Neural cell (in vitro differentiated cells): ENCODE measurements around the gene CCN2. TPM values are rescaled to one million over a fixed set of nuclear protein-coding genes. Genes with fewer than 3 reads are reported as not detected.
"Not testable (repeated sequence)": the region's sequence is repeated elsewhere in the genome, so short reads cannot be mapped to it uniquely, and the experiment has no call there.

Source experiments
- H2AFZ ChIP-seq: fragments of 200-600, 300-800 bp; sonication (generic), shearing (Covaris generic); 2 replicates; pipeline ENCODE4 v1.6.0; 2014; ENCODE audit warnings: low read depth, mild to moderate bottlenecking, antibody characterized with exemption, low read length, moderate library complexity
- H3F3A ChIP-seq: fragments of 200-600 bp; shearing (Covaris generic); 2 replicates; pipeline ENCODE4 v1.6.1; 2016; ENCODE audit warnings: mild to moderate bottlenecking, moderate library complexity, mixed read lengths, antibody characterized with exemption, low read length; ENCODE audit not compliant: insufficient read depth, poor library complexity, severe bottlenecking
- H3K27ac ChIP-seq: fragments of 200-600, 300-800 bp; sonication (generic), shearing (Covaris generic); 2 replicates; pipeline ENCODE4 v1.5.1; 2014; ENCODE audit warnings: mild to moderate bottlenecking, low read length, moderate library complexity
- H3K27me3 ChIP-seq: fragments of 300-800, 200-600 bp; sonication (generic), shearing (Covaris generic); 2 replicates; pipeline ENCODE4 v1.6.0; 2014; ENCODE audit warnings: mild to moderate bottlenecking, low read depth, low read length, moderate library complexity; ENCODE audit not compliant: insufficient read depth
- H3K36me3 ChIP-seq: fragments of 300-800, 200-600 bp; sonication (generic), shearing (Covaris generic); 2 replicates; pipeline ENCODE4 v1.5.1; 2014; ENCODE audit warnings: mild to moderate bottlenecking, antibody characterized with exemption, low read length, moderate library complexity; ENCODE audit not compliant: insufficient read depth
- H3K4me2 ChIP-seq: fragments of 300-800, 200-600 bp; sonication (generic), shearing (Covaris generic); 2 replicates; pipeline ENCODE4 v1.6.0; 2014; ENCODE audit warnings: mild to moderate bottlenecking, low read length
- H3K4me3 ChIP-seq: fragments of 300-800, 200-600 bp; sonication (generic), shearing (Covaris generic); 2 replicates; pipeline ENCODE4 v1.5.1; 2014; ENCODE audit warnings: mild to moderate bottlenecking, low read length, moderate library complexity
- H3K79me2 ChIP-seq: fragments of 200-600 bp; shearing (Covaris generic); replicated peaks from 2 replicates; pipeline ENCODE4 v1.6.0; 2014; ENCODE audit warnings: mild to moderate bottlenecking, low read length, moderate library complexity; ENCODE audit not compliant: insufficient read depth
- H3K9ac ChIP-seq: fragments of 300-800, 200-600 bp; sonication (generic), shearing (Covaris generic); 2 replicates; pipeline ENCODE4 v1.6.1; 2016; ENCODE audit warnings: mild to moderate bottlenecking, low read length, mixed read lengths
- H3K9me2 ChIP-seq: fragments of 200-600 bp; shearing (Covaris generic); 2 replicates; pipeline ENCODE4 v1.6.1; 2016; ENCODE audit warnings: mild to moderate bottlenecking, low read length, mixed read lengths; ENCODE audit not compliant: insufficient read depth
- H3K9me3 ChIP-seq: fragments of 200-600, 300-800 bp; sonication (generic), shearing (Covaris generic); 2 replicates; pipeline ENCODE4 v1.6.1; 2016; ENCODE audit warnings: mild to moderate bottlenecking, mixed run types, low read length, moderate library complexity, mixed read lengths
- H4K20me1 ChIP-seq: fragments of 200-600 bp; shearing (Covaris generic); 2 replicates; pipeline ENCODE4 v1.6.1; 2016; ENCODE audit warnings: mild to moderate bottlenecking, mixed run types; ENCODE audit not compliant: insufficient read depth
- CTCF ChIP-seq: fragments of 450-650 bp; IDR thresholded peaks from 2 replicates; pipeline ENCODE4 v1.5.1; 2014; ENCODE audit warnings: antibody characterized with exemption, mild to moderate bottlenecking, moderate library complexity; ENCODE audit not compliant: poor library complexity, severe bottlenecking
- EP300 ChIP-seq: fragments of 450-650 bp; conservative IDR thresholded peaks from 2 replicates; pipeline ENCODE4 v1.6.1; 2014; ENCODE audit warnings: antibody characterized with exemption, mild to moderate bottlenecking, moderate library complexity; ENCODE audit not compliant: poor library complexity, severe bottlenecking
- MXI1 ChIP-seq: fragments of 450-650 bp; conservative IDR thresholded peaks from 2 replicates; pipeline ENCODE4 v1.6.1; 2014; ENCODE audit warnings: antibody characterized with exemption, mild to moderate bottlenecking; ENCODE audit not compliant: poor library complexity, severe bottlenecking
- POLR2AphosphoS5 ChIP-seq: IDR thresholded peaks from 2 replicates; pipeline ENCODE4 v1.6.1; 2012
- RAD21 ChIP-seq: fragments of 450-650 bp; conservative IDR thresholded peaks from 2 replicates; pipeline ENCODE4 v1.6.1; 2014; ENCODE audit warnings: antibody characterized with exemption, mild to moderate bottlenecking, moderate library complexity
- SMC3 ChIP-seq: fragments of 450-650 bp; conservative IDR thresholded peaks from 2 replicates; pipeline ENCODE4 v1.6.1; 2014; ENCODE audit warnings: antibody characterized with exemption, mild to moderate bottlenecking, moderate library complexity; ENCODE audit not compliant: poor library complexity
- TAF1 ChIP-seq: IDR thresholded peaks from 2 replicates; pipeline ENCODE4 v1.6.1; 2012; ENCODE audit warnings: low read depth
- polyA plus RNA-seq: library from polyadenylated mRNA; depleted of rRNA; stranded (reverse); fragments of >200 nt; gene quantifications from 2 replicates; pipeline ENCODE4 v1.2.3, GENCODE V29; 2014
- TF ChIP-seq, protein P1 (sequence below): IDR thresholded peaks from 2 replicates; pipeline ENCODE4 v1.6.1; 2012; ENCODE audit warnings: borderline replicate concordance

The CCN2 gene
- polyA plus RNA-seq, 1 donor from 2014 or later = 1.5 TPM

DNA sequence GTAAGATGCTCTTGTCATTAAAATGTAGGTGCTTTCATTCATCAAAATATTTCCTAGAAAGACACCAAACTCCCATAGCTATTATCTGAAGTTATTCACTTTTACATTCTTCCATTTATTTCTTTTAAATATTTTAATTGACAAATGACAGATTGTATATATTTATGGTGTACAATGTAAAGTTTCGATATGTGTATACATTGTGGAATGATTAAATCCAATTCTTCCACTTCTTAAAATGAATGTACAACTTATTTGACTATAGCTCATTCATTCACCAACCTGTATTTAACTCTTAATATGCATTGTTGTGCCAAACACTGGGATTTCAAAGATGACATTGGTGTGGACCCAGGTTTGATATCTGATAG is 41.0 kb downstream of the CCN2 start:
- Histone ChIP-seq H3F3A (no peaks in the 10 kb centered on the region), H3K4me3 (no peak overlapping the region), H3K27me3 (no peaks in the 10 kb centered on the region), H4K20me1 (no peaks in the 10 kb centered on the region), H3K9me2 (no peaks in the 10 kb centered on the region), H3K79me2 (no peaks in the 10 kb centered on the region), H2AFZ (no peak overlapping the region), H3K9ac (no peak overlapping the region), H3K27ac (no peak overlapping the region), H3K4me2 (no peak overlapping the region), H3K9me3 (no peaks in the 10 kb centered on the region), H3K36me3 (no peaks in the 10 kb centered on the region)
- TF ChIP-seq POLR2AphosphoS5 = no peak
- no peak for TF ChIP-seq CTCF
- TF ChIP-seq SMC3 = no peak
- no peak for TF ChIP-seq RAD21
- TF ChIP-seq MXI1 = no peak
- TF ChIP-seq, protein P1, sequence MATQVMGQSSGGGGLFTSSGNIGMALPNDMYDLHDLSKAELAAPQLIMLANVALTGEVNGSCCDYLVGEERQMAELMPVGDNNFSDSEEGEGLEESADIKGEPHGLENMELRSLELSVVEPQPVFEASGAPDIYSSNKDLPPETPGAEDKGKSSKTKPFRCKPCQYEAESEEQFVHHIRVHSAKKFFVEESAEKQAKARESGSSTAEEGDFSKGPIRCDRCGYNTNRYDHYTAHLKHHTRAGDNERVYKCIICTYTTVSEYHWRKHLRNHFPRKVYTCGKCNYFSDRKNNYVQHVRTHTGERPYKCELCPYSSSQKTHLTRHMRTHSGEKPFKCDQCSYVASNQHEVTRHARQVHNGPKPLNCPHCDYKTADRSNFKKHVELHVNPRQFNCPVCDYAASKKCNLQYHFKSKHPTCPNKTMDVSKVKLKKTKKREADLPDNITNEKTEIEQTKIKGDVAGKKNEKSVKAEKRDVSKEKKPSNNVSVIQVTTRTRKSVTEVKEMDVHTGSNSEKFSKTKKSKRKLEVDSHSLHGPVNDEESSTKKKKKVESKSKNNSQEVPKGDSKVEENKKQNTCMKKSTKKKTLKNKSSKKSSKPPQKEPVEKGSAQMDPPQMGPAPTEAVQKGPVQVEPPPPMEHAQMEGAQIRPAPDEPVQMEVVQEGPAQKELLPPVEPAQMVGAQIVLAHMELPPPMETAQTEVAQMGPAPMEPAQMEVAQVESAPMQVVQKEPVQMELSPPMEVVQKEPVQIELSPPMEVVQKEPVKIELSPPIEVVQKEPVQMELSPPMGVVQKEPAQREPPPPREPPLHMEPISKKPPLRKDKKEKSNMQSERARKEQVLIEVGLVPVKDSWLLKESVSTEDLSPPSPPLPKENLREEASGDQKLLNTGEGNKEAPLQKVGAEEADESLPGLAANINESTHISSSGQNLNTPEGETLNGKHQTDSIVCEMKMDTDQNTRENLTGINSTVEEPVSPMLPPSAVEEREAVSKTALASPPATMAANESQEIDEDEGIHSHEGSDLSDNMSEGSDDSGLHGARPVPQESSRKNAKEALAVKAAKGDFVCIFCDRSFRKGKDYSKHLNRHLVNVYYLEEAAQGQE = no peak
- TF ChIP-seq EP300 = no peak

DNA sequence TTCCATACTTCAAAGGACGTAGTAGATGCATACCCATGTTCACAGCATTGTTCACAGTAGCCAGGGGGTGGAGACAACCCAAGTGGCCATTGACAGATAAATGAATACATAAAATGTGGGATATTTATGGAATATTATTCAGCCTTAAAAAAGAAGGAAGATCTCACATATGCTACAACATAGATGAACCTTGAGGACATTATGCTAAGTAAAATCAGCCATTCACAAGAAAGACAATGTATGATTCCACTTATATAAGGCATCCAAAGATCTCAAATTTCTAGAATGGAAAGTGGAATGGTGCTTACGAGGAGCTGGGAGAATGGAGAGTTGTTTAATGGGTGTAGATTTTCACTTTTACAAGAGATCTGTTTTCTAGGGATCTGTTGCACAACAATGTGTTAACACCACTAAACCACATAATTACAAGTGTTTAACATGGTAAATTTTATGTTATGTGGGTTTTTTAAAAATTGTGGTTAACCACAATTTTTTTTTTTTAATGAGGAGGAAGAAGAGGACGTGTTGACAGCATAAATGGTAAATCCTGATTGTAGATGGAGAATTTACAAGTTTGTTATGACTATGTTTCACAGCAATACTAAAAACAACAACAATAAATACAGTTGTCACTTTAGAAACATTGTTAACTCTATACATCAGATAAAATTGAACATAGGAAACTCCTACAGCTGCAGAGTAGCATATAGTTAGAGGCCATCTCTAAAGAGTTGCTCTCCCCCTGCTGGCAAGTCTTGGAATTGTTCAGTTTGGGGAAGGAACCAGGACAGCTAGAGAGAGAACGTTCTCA is 41.6 kb downstream of the CCN2 start:
- no peaks in the 10 kb centered on the region for H3K9me3 ChIP-seq
- H3K4me2 ChIP-seq = no peak overlapping the region
- H2AFZ ChIP-seq = no peak overlapping the region
- H3K9me2 ChIP-seq = no peaks in the 10 kb centered on the region
- H3K27me3 ChIP-seq = no peaks in the 10 kb centered on the region
- H3F3A ChIP-seq = no peaks in the 10 kb centered on the region
- no peaks in the 10 kb centered on the region for H3K36me3 ChIP-seq
- H4K20me1 ChIP-seq = no peaks in the 10 kb centered on the region
- no peak overlapping the region for H3K9ac ChIP-seq
- TF ChIP-seq RAD21 (peak; percentile 60), SMC3 (peak; percentile 73), CTCF (peak; percentile 74), TAF1 (no peak), MXI1 (no peak)
- H3K27ac ChIP-seq = no peak overlapping the region
- no peaks in the 10 kb centered on the region for H3K79me2 ChIP-seq
- no peak overlapping the region for H3K4me3 ChIP-seq

DNA sequence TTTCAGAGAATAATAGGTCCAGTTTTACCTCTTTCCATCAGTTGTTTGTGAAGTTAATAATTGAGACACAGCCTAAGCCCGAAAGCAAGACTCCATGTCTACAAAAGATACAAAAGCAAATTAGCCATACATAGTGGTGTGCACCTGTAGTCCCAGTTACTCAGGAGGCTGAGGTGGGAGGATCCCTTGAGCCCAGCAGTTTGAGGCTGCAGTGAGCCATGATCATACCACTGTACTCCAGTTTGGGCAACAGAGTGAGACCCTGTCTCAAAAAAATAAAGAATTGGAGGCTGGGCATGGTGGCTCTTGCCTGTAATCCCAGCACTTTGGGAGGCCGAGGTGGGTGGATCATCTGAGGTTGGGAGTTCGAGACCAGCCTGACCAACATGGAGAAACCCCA is 42.4 kb downstream of the CCN2 start:
- not testable (repeated sequence) for H3F3A ChIP-seq, H3K79me2 ChIP-seq, H3K4me3 ChIP-seq, H3K9ac ChIP-seq, H3K9me3 ChIP-seq, H4K20me1 ChIP-seq, H3K4me2 ChIP-seq, H3K27me3 ChIP-seq, H3K36me3 ChIP-seq, H2AFZ ChIP-seq, H3K27ac ChIP-seq, H3K9me2 ChIP-seq

- not testable (repeated sequence) for H3K4me2 ChIP-seq, H3K4me3 ChIP-seq
These were observed 47.4 kb downstream of the CCN2 start for GRCh38 chr6:131903734-131904133.

More at GRCh38 chr6:131903734-131904133, 47.4 kb downstream of the CCN2 start:
- H3K9ac ChIP-seq, H2AFZ ChIP-seq, H4K20me1 ChIP-seq, H3F3A ChIP-seq, H3K9me3 ChIP-seq, H3K36me3 ChIP-seq, H3K27ac ChIP-seq, H3K79me2 ChIP-seq, H3K27me3 ChIP-seq, H3K9me2 ChIP-seq: not testable (repeated sequence)
